GM12892 (cell line): ENCODE measurements around the gene RTN4RL1.

Experiments
- POLR2A ChIP-seq: IDR thresholded peaks from 2 replicates; pipeline ENCODE4 v1.6.1; 2011; ENCODE audit warnings: low read depth, low read length, control low read depth
- POLR2AphosphoS5 ChIP-seq: IDR thresholded peaks from 2 replicates; pipeline ENCODE4 v1.6.1; 2011; ENCODE audit warnings: low read depth, low read length, control low read depth

DNA sequence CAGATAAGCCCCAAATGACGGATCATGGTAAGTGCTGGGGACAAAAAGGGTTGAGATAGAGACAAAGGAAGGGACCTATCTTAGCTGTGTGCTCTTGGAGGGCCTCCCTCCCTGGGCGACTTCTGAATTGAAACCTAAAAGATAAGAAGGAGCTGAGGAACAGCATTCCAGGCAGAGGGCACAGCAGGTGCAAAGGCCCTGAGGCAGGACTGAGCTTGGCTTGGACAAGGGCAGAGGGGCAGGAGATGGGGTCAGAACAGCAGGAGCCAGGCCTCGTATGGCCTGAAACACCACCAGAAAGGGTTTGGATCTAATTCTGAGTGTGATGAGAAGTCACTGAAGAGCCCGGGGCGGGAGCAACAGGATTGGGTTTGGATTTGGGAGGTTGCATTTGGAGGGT lies 75.4 kb downstream of the RTN4RL1 start:
- TF ChIP-seq POLR2AphosphoS5 (no peak), POLR2A (no peak)
